ENCODE measurements around the gene XAGE5. TPM values are rescaled to one million over a fixed set of nuclear protein-coding genes. Genes with fewer than 3 reads are reported as not detected.

Gene XAGE5
- total RNA-seq, 1 donor from 2014 or later, result not detected

DNA sequence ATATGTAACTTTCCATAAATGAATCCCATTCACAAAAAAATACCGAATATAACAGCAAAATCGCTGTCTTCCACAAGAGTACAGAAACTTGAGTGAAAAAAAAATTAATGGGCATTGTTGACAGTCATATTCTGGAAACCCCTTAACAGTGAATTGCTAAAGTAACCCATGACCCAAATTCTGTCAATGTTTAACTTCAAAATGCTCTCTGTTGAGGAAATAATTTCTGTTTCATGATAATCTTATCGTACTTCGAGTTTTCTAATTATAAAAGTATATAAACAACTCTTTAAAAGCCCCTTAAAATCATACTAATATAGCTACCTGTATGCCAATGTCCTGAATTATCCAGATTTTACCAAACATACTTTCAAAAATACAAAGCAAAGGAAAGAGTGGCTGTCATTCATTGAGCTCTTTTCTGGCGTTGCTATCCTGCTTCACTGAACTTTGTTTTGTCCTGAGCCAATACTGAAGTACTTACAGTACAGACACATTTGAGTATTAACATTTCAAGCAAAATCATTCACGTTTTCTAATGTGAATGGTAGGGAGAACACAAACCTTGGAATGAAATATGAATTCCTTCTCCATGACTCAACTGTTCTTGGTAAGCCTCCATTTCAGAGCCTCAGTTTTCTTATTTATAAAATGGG, 54.4 kb downstream of the XAGE5 start:
- Mint-ChIP-seq H3K27ac (no peak overlapping the region), H3K36me3 (ENCODE audit: insufficient read depth) (no peaks in the 10 kb centered on the region), H3K4me1 (ENCODE audit: low read depth) (no peaks in the 10 kb centered on the region), H3K9me3 (ENCODE audit: low read depth) (peaks cover 13% of the 10 kb centered on the region), H3K27me3 (peaks cover 10% of the 10 kb centered on the region), H3K4me3 (ENCODE audit: low read depth) (no peak overlapping the region)
- TF ChIP-seq, protein P1, sequence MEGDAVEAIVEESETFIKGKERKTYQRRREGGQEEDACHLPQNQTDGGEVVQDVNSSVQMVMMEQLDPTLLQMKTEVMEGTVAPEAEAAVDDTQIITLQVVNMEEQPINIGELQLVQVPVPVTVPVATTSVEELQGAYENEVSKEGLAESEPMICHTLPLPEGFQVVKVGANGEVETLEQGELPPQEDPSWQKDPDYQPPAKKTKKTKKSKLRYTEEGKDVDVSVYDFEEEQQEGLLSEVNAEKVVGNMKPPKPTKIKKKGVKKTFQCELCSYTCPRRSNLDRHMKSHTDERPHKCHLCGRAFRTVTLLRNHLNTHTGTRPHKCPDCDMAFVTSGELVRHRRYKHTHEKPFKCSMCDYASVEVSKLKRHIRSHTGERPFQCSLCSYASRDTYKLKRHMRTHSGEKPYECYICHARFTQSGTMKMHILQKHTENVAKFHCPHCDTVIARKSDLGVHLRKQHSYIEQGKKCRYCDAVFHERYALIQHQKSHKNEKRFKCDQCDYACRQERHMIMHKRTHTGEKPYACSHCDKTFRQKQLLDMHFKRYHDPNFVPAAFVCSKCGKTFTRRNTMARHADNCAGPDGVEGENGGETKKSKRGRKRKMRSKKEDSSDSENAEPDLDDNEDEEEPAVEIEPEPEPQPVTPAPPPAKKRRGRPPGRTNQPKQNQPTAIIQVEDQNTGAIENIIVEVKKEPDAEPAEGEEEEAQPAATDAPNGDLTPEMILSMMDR (IDR thresholded peaks at IDR 0.05; ENCODE audit: unreplicated experiment), result no peak
- DNase-seq (ENCODE audit: low spot score, unreplicated experiment), result no peak

Other genes with a start within 250 kb of the XAGE5 start
- not detected in 2 replicates for gene SSX7, start 156.4 kb upstream of the XAGE5 start, total RNA-seq
- gene SSX2, start 104.1 kb upstream of the XAGE5 start, total RNA-seq, result not detected in 2 replicates
- not detected in 2 replicates for gene SSX2B, start 60.0 kb upstream of the XAGE5 start, total RNA-seq
- not detected in 2 replicates for gene SPANXN5, start 13.9 kb upstream of the XAGE5 start, total RNA-seq
- not detected in 2 replicates for gene XAGE3, start 56.8 kb downstream of the XAGE5 start, total RNA-seq
- 13.1 and 14.9 TPM in 2 replicates for gene FAM156B, start 86.0 kb downstream of the XAGE5 start, total RNA-seq
- 22.0 and 27.2 TPM in 2 replicates for gene FAM156A, start 147.2 kb downstream of the XAGE5 start, total RNA-seq
- gene GPR173, start 237.5 kb downstream of the XAGE5 start, total RNA-seq, result 18.4 and 19.4 TPM in 2 replicates

Measured in progenitor cell of endocrine pancreas (in vitro differentiated cells).